Ovary (tissue), 3 donors: ENCODE measurements around the gene PLEKHH2.

Experiments used
- CTCF ChIP-seq, 3 donors: fragments of 450-650 bp in 2 of 3; fragments of 200-600 bp in 1 of 3; IDR thresholded peaks; one replicate each; pipeline versions ENCODE4 v1.5.1 to v1.8.0; 2016 to 2022; ENCODE audit warnings: antibody characterized with exemption in 3 of 3, mild to moderate bottlenecking in 1 of 3
- POLR2A ChIP-seq: fragments of 450-650 bp; IDR thresholded peaks from one replicate; pipeline ENCODE4 v1.6.1; 2017; ENCODE audit warnings: antibody characterized with exemption, mild to moderate bottlenecking, moderate library complexity
- donor health status: DM: no; HTN: no; CAD: no.

GRCh38 chr2:43794956-43795355, 157.9 kb downstream of the PLEKHH2 start:
- TF ChIP-seq POLR2A (no peak), CTCF (IDR thresholded peaks at IDR 0.05) (no peak)
